Transverse colon (tissue), 3 donors: Measurements from ENCODE around the gene TRAM1L1.

Source experiments
- CTCF ChIP-seq, 5 experiments: fragments of 200-600 bp in 3 of 5; fragments of 450-650 bp in 2 of 5; sonication (generic) in 3 of 5; IDR thresholded peaks; 1 replicate in 2 of 5; 2 replicates in 3 of 5; pipeline ENCODE4 v1.5.1; 2016 to 2017; ENCODE audit warnings: antibody characterized with exemption in 5 of 5, inconsistent platforms in 3 of 5, mild to moderate bottlenecking in 2 of 5, moderate library complexity in 1 of 5
- POLR2A ChIP-seq: fragments of 450-650 bp; IDR thresholded peaks from one replicate; pipeline ENCODE4 v1.6.1; 2016; ENCODE audit warnings: antibody characterized with exemption, mild to moderate bottlenecking, moderate library complexity

GRCh38 chr4:117068120-117068519, 17.3 kb downstream of the TRAM1L1 start:
- no peak for TF ChIP-seq CTCF (IDR thresholded peaks at IDR 0.05)
- TF ChIP-seq POLR2A = no peak
